ENCODE results near the gene WAC. TPM values are rescaled to one million over a fixed set of nuclear protein-coding genes. Genes with fewer than 3 reads are reported as not detected.
A peak's percentile ranks its signal among the peaks of the same experiment; 100 is the strongest.
"Not testable (repeated sequence)": the region's sequence is repeated elsewhere in the genome, so short reads cannot be mapped to it uniquely, and the experiment has no call there.

Gene WAC
- total RNA-seq, 1 donor from 2014 or later: 148 TPM

DNA sequence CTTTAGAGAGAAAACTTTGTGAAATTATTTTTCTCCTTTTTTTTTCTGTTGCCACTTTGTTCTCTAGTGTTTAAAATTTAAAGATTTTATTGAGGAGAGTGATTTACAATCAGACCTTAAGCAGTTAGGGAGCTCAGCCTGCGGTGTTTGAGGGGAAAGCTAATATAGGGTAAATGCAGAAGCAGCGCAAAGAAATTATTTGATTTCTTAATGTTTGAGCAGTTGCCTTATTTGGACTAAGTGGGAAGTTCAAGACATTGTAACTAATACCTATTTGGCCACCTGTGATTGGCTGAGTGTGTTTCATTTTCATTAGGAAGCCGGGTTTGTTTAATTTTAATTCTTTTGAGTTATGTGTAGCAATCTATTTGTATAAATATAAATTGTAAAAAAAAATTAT, 25.3 kb downstream of the WAC start:
- intact Hi-C loops (cut with DNase I): no loop called here

DNA sequence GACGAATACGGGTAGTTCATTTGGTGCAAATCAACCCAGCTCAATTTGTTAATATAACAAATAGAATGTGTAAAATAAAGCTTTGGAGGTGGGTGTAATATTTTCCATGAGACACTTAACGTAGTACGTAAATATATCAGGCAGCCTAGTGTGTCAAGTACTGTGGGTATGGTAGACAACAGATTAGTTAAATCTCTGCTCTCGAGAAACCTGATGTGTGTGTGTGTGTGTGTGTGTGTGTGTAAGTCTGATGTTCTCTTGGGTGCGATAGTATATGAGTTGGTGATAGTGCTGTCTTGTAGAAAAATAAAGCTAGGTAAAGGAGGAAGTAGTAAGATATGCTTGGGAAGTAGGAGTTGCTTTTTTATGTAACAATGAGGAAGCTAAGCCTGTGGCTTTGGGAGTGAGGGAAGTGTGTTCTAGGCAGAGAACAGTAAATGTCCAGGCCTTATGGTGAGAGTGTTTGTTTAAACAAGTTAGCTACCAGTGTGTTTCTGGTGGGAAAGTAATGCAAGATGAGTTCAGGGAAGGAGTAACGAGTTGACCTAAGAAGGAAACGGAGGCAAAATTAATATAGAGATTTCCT, 26.1 kb downstream of the WAC start:
- intact Hi-C loops (cut with DNase I): no loop called here
- no peak for DNase-seq (ENCODE audit: low spot score)
- ATAC-seq: peak; percentile 13

More for the DNA sequence above, 25.3 kb downstream of the WAC start:
- DNase-seq (ENCODE audit: low spot score) (no peak), ATAC-seq (no peak)

DNA sequence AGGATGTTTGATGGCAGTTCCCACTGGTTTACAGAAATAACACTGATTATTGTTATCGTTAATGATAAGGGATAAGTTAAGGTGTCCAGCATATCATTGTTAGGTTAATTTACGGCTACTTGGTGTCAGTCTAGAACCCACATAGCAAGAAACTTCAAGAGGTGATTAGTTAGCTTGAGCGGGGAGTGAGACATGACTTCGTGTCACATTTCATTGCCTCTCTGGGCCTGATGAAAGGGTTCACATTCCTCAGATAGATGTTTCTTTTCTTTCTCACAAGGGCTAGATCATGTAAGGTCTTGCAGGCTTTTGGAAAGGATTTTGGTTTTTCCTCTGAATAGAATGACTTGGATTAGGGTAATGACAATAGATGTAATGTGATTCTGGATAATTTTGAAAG, 26.7 kb downstream of the WAC start:
- intact Hi-C loops (cut with DNase I): no loop called here
- ATAC-seq: no peak
- no peak for DNase-seq (ENCODE audit: low spot score)

DNA sequence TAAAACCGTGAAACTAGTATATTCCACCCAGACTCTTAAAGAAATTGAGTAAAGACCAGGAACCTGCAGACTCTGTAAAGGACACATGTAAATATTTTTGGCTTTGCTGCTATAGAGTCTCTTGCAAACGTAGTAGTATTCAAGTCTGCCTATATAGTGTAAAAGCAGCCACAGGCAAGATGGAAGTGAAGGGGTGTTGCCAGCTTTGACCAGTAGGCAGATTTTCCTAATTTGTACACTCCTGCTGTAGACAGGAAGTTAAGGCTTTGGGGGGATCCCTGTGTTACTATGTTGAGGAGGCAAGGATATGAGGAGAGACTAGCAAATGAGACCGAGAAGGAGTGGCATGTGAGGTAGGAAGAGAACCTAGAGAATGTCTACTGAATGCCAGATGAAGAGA, 27.7 kb downstream of the WAC start:
- ATAC-seq: no peak
- no peak for DNase-seq (ENCODE audit: low spot score)
- intact Hi-C loops (cut with DNase I): no loop called here

DNA sequence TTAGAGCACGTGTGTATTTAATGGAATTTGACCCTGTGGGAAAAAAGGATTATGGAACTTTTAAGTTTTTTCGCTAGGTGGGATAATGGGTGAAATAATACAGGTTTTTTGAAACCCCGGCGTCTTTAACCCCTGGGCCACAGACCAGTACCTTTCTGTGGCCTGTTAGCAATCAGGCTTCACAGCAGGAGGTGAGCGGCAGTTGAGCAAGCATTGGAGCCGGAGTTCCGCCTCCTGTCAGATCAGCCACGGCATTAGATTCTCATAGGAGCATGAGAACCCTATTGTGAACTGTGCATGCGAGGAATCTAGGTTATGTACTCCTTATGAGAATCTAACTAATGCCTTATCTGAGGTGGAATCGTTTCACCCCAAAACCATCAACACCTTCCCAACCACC, 28.6 kb downstream of the WAC start:
- ATAC-seq (no peak), DNase-seq (ENCODE audit: low spot score) (no peak)
- intact Hi-C loops (cut with DNase I): no loop called here

DNA sequence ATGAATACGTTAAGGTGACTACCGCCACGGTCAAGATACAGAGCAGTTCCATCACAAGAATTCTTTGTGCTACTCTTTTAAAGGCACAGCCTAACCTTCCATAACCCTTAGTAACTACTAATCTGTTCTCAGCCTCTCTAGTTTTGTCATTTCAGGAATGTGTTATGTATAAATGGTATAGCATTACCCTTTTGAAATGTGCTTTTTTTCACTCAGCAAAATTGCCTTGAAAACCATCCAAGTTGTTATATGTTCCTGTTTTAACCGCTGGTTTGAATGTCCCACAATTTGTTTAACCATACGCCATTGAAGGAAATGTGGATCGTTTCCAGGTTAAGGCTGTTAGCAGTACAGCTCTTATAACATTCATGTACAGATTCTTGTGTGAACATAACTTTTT, 32.0 kb downstream of the WAC start:
- DNase-seq (ENCODE audit: low spot score) (no peak), ATAC-seq (no peak)
- intact Hi-C loops (cut with DNase I): no loop called here

DNA sequence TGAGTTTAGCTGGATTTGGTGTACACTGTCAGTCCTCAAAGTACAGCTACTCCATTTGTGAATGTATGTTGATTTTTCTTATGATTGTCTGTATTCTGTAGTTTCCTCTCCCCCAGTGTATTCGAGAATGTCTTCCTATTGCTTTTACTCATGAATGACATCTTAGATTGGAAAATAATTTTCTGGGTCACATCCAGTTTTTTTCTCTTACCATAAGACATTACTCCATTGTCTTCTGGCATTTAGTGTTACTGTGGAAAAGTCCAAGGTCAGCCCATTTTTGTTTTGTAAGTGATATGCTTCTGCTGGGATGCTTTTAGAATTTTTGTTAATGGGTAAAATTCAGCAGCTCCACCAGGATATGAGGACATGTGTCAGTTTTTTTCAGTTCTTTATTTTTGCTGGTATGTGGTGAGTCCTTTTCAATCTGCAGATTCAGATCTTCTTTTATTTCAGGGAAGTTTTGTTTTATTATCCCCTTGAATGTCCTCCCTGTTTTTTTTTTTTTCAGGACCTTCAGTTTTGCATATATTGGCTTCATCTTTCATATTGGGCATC, 33.6 kb downstream of the WAC start:
- no peak for ATAC-seq
- intact Hi-C loops (cut with DNase I): no loop called here
- DNase-seq (ENCODE audit: low spot score): no peak

DNA sequence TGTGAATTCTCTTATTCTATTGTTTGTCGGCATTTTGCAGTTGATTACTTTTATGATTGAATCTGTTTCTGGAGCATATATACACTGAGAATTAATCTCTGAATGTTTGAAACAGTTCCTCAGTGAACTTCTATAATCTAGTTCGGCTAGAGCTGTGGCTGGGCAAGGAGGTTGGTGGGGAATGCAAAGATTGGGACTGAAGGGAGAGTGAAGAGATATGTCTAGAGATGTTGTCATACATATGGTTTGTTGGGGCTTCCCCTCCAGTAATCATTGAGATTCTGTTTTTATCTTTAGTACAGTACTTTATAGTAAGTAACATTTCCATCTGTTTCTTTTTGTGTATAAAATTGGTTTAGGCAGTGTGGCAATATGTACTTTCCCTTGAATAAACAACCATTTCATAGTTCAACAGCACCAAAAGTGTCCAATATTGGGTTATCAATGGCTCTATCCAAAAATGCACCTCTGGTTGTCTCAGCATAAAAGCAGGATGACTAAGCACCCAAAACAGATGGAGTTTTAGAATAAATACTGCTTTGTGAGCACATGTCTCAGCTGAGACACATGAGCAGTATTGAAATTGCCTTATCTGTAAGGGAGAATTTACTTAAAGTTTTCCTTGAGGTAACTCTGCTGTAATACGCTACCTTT, 36.7 kb downstream of the WAC start:
- intact Hi-C loops (cut with DNase I): no loop called here
- peak; percentile 58 for ATAC-seq
- no peak for DNase-seq (ENCODE audit: low spot score)

DNA sequence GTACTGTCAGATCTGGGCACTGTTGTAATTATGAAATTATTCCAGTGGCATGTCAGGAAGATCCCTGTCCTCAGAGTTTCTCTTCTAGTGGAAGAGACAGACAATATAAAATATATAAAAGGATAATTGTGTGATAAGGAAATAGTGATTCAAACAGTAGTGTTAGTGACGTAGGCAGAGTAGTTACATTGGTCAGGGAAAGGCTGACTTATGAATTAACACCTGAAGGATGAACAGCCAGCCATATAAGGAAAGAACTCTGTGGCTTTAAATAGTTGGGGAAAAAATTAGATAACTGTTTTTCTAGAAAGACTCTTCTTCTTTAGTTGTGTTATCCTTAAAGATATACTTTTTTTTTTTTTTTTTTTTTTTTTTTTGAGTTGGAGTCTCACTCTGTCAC, 37.7 kb downstream of the WAC start:
- ATAC-seq: no peak
- intact Hi-C loops (cut with DNase I): no loop called here
- DNase-seq (ENCODE audit: low spot score): no peak

DNA sequence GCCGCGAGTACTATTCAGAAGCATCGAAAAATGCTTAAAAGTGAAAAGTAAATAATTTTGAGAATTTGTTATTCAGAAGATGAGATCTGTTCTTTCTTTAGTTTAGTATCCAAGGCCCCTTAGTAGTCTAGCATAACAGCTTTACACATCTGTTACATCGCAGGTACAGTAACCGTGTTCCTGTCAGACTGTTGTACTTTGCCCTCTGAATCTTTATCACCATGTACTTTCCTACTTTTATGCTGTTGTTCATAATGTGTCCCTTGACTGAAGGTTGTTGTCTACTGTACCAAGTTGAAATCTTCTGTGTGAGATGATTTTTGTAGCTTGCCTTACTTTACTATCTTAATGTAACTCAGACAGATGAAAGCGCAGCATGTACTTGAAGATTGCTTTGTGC, 38.3 kb downstream of the WAC start:
- no peak for ATAC-seq
- intact Hi-C loops (cut with DNase I): no loop called here
- DNase-seq (ENCODE audit: low spot score): no peak

DNA sequence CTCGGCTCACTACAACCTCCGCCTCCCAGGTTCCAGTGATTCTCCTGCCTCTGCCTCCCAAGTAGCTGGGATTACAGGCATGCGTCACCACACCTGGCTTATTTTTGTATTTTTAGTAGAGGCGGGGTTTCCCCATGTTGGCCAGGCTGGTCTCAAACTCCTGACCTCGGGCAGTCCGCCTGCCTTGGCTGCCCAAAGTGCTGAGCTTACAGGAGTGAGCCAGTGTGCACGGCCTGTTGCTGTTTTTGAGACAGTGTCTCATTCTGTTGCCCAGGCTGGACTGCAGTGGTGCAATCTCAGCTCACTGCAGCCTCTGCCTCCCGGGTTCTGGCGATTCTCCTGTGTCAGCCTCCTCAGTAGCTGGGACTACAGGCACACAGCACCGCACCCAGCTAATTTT, 41.3 kb downstream of the WAC start:
- ATAC-seq; DNase-seq (ENCODE audit: low spot score); intact Hi-C loops (cut with DNase I): not testable (repeated sequence)

DNA sequence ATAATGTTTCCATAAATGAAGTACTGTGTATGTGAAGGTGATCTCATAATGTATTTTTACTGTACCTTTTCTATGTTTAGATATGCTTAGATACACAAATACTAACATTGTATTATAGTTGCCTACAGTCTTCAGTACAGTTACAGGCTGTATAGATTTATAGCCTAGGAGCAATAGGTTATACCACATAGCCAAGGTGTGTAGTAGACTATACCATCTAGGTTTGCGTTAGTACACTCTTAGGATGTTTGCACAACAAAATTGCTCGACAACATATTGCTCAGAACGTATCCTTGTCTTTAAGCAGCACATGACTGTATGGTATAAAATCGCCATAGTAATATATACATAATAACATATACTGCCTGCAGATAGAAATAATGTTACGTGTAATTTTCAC, 42.9 kb downstream of the WAC start:
- ATAC-seq (no peak), DNase-seq (ENCODE audit: low spot score) (no peak)
- intact Hi-C loops (cut with DNase I): no loop called here

DNA sequence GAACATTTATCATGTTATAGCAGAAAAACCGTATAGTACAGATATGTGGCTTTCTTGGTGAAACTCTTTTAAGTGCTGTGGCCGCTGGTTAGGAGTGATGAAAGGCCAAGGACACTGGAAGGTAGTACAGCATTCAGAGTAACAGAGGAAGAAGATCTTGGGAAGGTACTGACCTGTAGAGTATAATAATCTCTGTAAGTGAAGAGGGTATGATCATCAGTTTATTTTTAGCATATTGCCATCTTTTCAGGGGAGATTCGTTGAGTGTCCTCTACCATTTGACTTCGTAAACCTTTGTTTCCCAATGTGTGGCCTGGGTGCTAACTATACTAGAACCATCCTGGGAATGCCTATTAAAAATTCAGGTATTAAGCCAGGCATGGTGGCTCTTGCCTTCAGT, 44.6 kb downstream of the WAC start:
- intact Hi-C loops (cut with DNase I): no loop called here
- ATAC-seq (no peak), DNase-seq (ENCODE audit: low spot score) (no peak)

DNA sequence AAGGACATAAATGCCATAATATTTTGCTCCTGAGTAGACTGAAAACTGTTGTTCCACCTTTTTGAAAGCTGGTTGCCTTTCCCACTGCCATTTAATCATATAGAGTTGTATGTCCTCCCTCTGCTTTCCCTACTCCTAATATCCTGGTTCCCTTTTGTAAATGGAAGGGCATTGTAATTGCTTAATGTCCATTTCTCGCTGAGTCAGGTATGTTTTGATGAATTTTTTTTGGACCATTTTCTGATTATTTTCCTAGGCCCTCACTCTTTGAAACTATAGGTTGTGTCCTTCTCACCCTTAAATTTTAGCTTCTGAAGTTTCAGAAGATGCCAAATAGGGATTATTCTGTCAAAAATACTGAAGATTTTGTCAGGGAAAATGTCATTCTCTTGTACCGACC, 45.5 kb downstream of the WAC start:
- intact Hi-C loops (cut with DNase I): no loop called here
- no peak for ATAC-seq

DNA sequence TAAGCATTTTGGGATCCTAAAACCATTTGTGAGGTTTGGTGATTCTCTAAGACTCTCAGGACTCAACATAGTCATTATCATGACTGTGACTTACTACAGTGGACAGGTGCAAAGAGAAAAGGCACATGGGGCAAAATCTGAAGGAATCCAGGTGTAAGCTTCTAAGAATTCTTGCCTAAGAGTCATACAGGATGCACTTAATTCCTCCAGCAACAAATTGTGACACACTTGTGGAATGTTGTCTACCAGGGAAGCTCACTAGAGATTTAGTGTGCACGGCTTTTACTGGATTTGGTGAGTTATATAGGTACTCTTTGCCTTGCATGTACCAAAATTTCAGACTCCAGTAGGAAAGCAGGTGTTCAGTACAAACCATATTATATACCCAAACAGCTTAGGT, 47.9 kb downstream of the WAC start:
- DNase-seq (ENCODE audit: low spot score) (no peak), ATAC-seq (no peak)
- intact Hi-C loops (cut with DNase I): no loop called here

More for the DNA sequence above, 45.5 kb downstream of the WAC start:
- no peak for DNase-seq (ENCODE audit: low spot score)

DNA sequence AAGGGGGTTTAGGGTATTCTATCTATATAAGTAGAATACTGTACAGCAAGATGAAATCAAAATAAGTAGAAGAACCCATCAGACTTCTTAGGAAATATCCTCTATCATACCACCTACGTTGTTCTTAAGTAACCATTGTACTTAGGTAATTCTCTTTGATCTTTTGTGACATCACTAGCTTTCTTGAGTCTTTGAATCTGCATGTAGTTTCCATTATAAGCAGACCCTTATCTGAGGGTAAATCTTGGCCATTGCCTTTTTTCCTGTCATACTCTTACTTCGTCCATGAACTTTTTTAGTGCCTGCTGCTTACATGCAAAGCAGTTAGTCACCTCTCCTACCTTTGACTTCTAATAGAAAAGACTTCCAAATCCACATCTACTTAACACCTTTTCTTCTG, 49.0 kb downstream of the WAC start:
- intact Hi-C loops (cut with DNase I): no loop called here
- no peak for DNase-seq (ENCODE audit: low spot score)
- ATAC-seq: no peak

DNA sequence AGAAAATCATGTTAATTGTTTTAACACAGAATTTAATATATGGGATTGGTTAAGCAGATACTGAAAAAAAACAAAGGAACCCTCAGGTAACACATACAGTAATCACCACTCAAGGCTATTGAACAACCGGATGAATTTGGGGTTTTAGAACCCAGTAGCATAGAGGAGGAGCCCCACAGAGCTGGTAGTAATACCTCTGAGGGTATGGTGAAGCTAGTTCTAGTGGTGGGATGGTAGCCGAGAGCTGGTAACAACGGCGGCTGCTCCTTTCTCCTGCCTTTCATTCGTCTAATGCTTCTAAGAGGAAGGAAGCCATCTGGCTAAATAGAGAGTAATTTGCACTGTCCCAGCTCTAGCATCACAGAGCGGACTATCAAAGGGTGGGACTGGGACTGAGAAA, 52.2 kb downstream of the WAC start:
- ATAC-seq: no peak
- intact Hi-C loops (cut with DNase I): no loop called here
- no peak for DNase-seq (ENCODE audit: low spot score)

DNA sequence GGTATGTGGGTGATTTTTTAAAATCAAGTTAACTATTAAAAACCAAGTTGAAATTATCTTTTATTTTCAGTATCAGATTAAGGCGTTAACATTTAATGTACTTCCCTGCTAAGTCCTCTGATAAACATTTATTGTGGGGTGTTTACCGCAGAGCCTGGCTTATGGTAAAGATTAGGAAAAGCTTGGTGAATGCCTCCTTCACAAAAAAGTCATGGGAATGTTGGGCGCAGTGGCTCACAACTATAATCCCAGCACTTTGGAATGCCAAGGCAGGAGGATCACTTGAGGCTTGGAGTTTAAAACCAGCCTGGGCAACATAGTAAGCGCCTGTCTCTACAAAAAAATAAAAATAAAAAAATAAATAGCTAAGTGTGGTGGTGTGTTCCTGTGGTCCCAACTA, 53.3 kb downstream of the WAC start:
- ATAC-seq (no peak), DNase-seq (ENCODE audit: low spot score) (no peak)
- intact Hi-C loops (cut with DNase I): no loop called here

DNA sequence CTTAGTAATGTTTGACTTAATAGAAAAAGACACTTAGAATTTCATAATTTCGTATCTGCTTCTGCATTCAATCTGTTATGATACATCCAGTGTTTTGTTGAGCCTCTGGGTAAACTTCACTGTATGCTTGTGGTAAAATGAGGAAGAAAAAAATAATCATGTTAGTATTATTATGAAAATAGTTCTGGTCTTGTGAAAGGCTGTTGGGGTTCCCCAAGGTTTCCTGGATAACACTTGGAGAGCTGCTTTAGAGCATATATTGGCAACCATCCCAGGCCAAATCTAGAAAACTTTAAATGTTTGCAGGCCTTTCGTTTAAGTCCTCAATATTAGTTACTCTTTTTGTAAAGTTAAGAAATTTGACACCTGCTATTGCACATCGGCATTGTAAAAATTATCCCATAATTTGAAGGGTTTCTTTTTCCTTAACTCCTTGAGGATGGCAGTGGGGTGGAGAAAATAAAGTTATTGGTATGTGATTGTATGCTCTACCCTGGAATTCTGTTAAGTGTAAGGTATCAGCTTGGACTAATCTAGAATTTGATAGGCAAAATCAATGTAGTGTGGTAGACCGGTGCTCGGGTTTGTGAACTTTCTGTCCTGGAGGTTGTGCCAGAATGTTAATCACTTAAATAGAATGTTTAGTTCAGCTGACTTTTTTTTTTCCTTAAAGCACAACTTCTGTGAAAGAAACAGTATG, 54.5 kb downstream of the WAC start:
- peak; percentile 57 for ATAC-seq
- intact Hi-C loops (cut with DNase I): no loop called here

DNA sequence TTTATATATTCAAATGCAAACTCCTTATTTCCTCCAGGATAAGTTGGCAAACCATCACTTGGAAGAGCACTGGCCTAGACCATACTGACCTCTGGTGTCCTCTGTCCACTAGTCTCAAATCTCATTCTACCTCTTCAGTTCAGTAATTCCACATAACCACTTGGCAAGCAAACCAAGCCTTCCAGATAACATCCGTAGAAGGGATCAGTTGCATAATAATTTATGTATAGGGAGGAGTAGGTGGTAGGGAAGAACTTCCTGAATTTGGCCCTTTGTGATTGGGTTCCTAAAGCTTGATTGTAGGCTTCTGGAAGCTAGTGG, 55.0 kb downstream of the WAC start:
- no peak for DNase-seq (ENCODE audit: low spot score)
- intact Hi-C loops (cut with DNase I): no loop called here
- ATAC-seq: peak; percentile 71

More for the DNA sequence above, 54.5 kb downstream of the WAC start:
- DNase-seq (ENCODE audit: low spot score): no peak

DNA sequence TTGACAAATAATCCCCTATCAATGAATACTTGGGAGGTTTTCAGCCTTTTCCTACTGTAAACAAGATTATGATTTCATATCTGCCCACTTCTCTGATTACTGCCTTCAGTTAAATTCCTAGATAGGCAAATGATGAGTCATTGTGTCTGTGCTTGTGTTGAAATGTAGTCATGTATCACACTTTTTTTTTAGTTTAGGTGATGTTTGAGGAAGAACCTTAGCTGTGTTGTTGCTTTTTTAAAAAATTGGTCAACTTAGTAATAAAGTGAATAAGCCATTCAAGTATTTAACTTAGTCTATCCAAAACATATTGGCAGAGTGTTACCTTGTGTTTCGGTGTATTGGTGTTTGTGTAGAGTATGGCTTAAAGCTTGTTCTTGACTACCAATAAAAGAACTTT, 60.0 kb downstream of the WAC start:
- DNase-seq (ENCODE audit: low spot score) (no peak), ATAC-seq (no peak)
- intact Hi-C loops (cut with DNase I): no loop called here

Measured in sciatic nerve (tissue), 2 donors.